K562 (cell line): ENCODE data around the gene FGGY. TPM values are rescaled to one million over a fixed set of nuclear protein-coding genes. Genes with fewer than 3 reads are reported as not detected.
A peak's percentile ranks its signal among the peaks of the same experiment; 100 is the strongest.

Experiments used
- ASH1L ChIP-seq: fragments of 450-650 bp; IDR thresholded peaks from 2 replicates; pipeline ENCODE4 v1.6.1; 2018; ENCODE audit warnings: borderline replicate concordance, mild to moderate bottlenecking, low read depth; ENCODE audit not compliant: partially characterized antibody
- C11orf30 ChIP-seq: fragments of 450-650 bp; IDR thresholded peaks from 2 replicates; pipeline ENCODE4 v1.6.1; 2016; ENCODE audit warnings: low read depth, mild to moderate bottlenecking
- ESRRB ChIP-seq: fragments of 250-450 bp; sonication (Bioruptor Pico); IDR thresholded peaks from 2 replicates; pipeline ENCODE4 v1.5.0; 2020; ENCODE audit warnings: mild to moderate bottlenecking, moderate library complexity, borderline replicate concordance
- FUS ChIP-seq: fragments of 200-400 bp; formaldehyde crosslinking; optimal IDR thresholded peaks from 2 replicates; pipeline ENCODE3; 2017; ENCODE audit warnings: low read depth, low read length
- GTF2E2 ChIP-seq: fragments of 200-800 bp; sonication (Bioruptor generic); IDR thresholded peaks from 2 replicates; pipeline ENCODE4 v1.6.1; 2016; ENCODE audit warnings: missing genetic modification characterization, missing compliant biosample characterization
- MAFF ChIP-seq: IDR thresholded peaks from 2 replicates; pipeline ENCODE4 v1.6.1; 2012; ENCODE audit warnings: low read length, improper control_type of control experiment
- MAFK ChIP-seq: IDR thresholded peaks from 2 replicates; pipeline ENCODE4 v1.6.1; 2011; ENCODE audit warnings: low read length, improper control_type of control experiment
- MEIS2 ChIP-seq: fragments of 450-650 bp; IDR thresholded peaks from 2 replicates; pipeline ENCODE4 v1.6.1; 2014; ENCODE audit warnings: mild to moderate bottlenecking; ENCODE audit not compliant: partially characterized antibody
- PPARD ChIP-seq: fragments of 250-450 bp; sonication (Bioruptor Pico); IDR thresholded peaks from 2 replicates; pipeline ENCODE4 v1.8.0; 2022; ENCODE audit warnings: inconsistent platforms, mild to moderate bottlenecking, moderate library complexity
- RBBP5 ChIP-seq: fragments of 200-600 bp; sonication (generic); IDR thresholded peaks from 2 replicates; pipeline ENCODE4 v1.6.1; 2012; ENCODE audit warnings: borderline replicate concordance, mild to moderate bottlenecking, low read length, control low read depth, inconsistent platforms; ENCODE audit not compliant: insufficient read depth, poor library complexity, severe bottlenecking
- RNF219 ChIP-seq: fragments of 250-450 bp; sonication (Bioruptor Pico); IDR thresholded peaks from 2 replicates; pipeline ENCODE4 v1.5.0; 2022; ENCODE audit warnings: mild to moderate bottlenecking
- SIX5 ChIP-seq, 2 experiments: IDR thresholded peaks; 2 replicates each; pipeline ENCODE4 v1.6.1; 2011; ENCODE audit warnings: low read length in 2 of 2, borderline replicate concordance in 1 of 2, low read depth in 1 of 2, mild to moderate bottlenecking in 1 of 2, moderate library complexity in 1 of 2; ENCODE audit not compliant: insufficient read depth in 1 of 2
- TAF7 ChIP-seq: fragments of 450-650 bp; IDR thresholded peaks from 2 replicates; pipeline ENCODE4 v1.6.1; 2016; ENCODE audit warnings: missing genetic modification characterization, missing compliant biosample characterization
- TEAD1 ChIP-seq, 2 experiments: fragments of 450-650 bp in 1 of 2; sonication (generic) in 1 of 2; formaldehyde crosslinking; IDR thresholded peaks; 2 replicates each; pipeline versions ENCODE4 v1.4.0 to v1.8.0; 2020 to 2022; ENCODE audit warnings: mild to moderate bottlenecking in 2 of 2, missing genetic modification reagents in 1 of 2
- VEZF1 ChIP-seq: fragments of 200-800 bp; sonication (Bioruptor generic); IDR thresholded peaks from 2 replicates; pipeline ENCODE4 v1.6.1; 2017; ENCODE audit warnings: missing genetic modification characterization, missing compliant biosample characterization
- ZBTB11 ChIP-seq, 3 experiments: fragments of 200-800 bp in 1 of 3; fragments of 250-450 bp in 1 of 3; fragments of 450-650 bp in 1 of 3; sonication (Bioruptor Pico) in 1 of 3; sonication (Bioruptor generic) in 1 of 3; formaldehyde crosslinking in 1 of 3; IDR thresholded peaks; 2 replicates each; pipeline versions ENCODE4 v1.6.1 to v1.8.0; 2016 to 2022; ENCODE audit warnings: mild to moderate bottlenecking in 2 of 3, missing genetic modification characterization in 2 of 3, missing compliant biosample characterization in 1 of 3, moderate library complexity in 1 of 3
- ZNF121 ChIP-seq: sonication (generic); formaldehyde crosslinking; conservative IDR thresholded peaks from 2 replicates; pipeline ENCODE4 v1.8.0; 2022; ENCODE audit warnings: missing genetic modification reagents
- ZNF778 ChIP-seq: fragments of 450-650 bp; formaldehyde crosslinking; IDR thresholded peaks from 2 replicates; pipeline ENCODE4 v1.4.0; 2020; ENCODE audit warnings: mild to moderate bottlenecking, moderate library complexity
- polyA plus RNA-seq, 8 experiments: library from polyadenylated mRNA; depleted of rRNA in 4 of 8; stranded (reverse) in 5 of 8; unstranded in 3 of 8; fragments of >200 nt; fragmentation: Nextera tagmentation in 2 of 8; fragmentation: Illumina TruSeq in 1 of 8; extraction: Ambion mirVana in 2 of 8; extraction: Trizol in 1 of 8; gene quantifications; 2 replicates each; pipeline versions ENCODE4 v1.2.1 to v1.2.3, GENCODE V29; 2011 to 2014; ENCODE audit warnings: inconsistent platforms in 1 of 8, missing spikeins in 1 of 8
- total RNA-seq, 7 experiments: library from RNA; depleted of rRNA in 6 of 7; stranded (reverse); fragments of >200 nt in 6 of 7; fragmentation: Illumina TruSeq in 2 of 7; extraction: Trizol in 2 of 7; gene quantifications; 2 replicates each; pipeline versions ENCODE4 v1.2.1 to v1.2.3, GENCODE V29; 2011 to 2021; ENCODE audit warnings: low replicate concordance in 1 of 7
- TF ChIP-seq, protein P1 (sequence below): sonication (generic); formaldehyde crosslinking; IDR thresholded peaks from 2 replicates; pipeline ENCODE4 v1.9.0; 2022; ENCODE audit warnings: mild to moderate bottlenecking, missing genetic modification reagents
- TF ChIP-seq, protein P2 (sequence below): fragments of 250-450 bp; sonication (Bioruptor Pico); IDR thresholded peaks from 2 replicates; pipeline ENCODE4 v1.9.0; 2021; ENCODE audit warnings: mild to moderate bottlenecking

The FGGY gene
- total and polyA plus RNA-seq, 9 of the 15 experiments (the other 6 are each of a cell fraction or from before 2014, with no cell fraction given): 9.7 to 19.2 (median 12.6) TPM

DNA sequence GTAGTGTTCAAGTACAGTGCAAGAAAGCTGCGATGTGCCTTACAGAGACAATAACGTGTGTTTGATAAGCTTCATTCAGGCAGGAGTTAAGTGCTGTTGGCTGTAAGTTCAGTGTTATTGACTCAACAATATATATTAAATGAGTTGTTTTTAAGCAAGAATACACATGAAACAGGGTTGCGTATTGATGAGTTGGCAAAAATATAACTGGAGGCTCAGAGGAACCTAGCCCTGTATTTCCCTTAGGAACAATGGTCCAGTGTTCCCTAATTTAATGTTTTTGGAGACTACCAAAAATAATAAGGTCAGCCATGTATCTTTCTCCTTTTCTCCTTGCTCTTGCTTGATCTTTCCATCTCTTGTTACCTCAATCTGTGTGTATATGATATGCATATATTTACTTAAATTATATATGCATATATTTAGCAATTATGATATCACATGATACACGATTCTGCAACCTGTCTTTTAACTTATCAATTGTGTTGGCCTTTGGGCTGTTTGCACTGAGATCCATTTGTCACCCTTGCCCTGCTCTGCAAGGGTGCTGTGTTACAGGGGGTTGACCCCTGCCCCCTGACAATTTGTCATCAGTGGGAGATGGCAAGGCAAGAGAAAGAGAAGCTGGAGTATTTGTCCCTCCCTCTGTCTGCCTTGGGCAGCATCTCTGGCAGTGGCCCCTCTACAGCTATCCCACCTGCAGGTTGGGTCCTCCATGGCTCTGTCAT is 109.7 kb downstream of the FGGY start (continued):
- TF ChIP-seq ZBTB11 (CRISPR knock-in tag; IDR thresholded peaks at IDR 0.05) (no peak), ESRRB (CRISPR knock-in tag) (no peak), SIX5 (IDR thresholded peaks at IDR 0.05; ENCODE audit: borderline replicate concordance in 1 of 2, insufficient read depth in 1 of 2, low read depth in 1 of 2, low read length in 2 of 2) (no peak), PPARD (CRISPR knock-in tag) (no peak), ZNF121 (CRISPR knock-in tag) (no peak), TAF7 (tag) (no peak), RBBP5 (no peak), ZNF778 (CRISPR knock-in tag) (no peak), C11orf30 (peak; percentile 72; the same call in 1 of the 2 replicates), GTF2E2 (tag) (no peak), VEZF1 (CRISPR knock-in tag) (no peak), MAFF (peak; percentile 75), FUS (no peak), TEAD1 (CRISPR knock-in tag; IDR thresholded peaks at IDR 0.05) (no peak), MEIS2 (no peak), RNF219 (CRISPR knock-in tag) (no peak), ASH1L (no peak), MAFK (peak; percentile 78)
- TF ChIP-seq, protein P1, sequence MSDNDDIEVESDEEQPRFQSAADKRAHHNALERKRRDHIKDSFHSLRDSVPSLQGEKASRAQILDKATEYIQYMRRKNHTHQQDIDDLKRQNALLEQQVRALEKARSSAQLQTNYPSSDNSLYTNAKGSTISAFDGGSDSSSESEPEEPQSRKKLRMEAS (CRISPR knock-in tag): no peak
- TF ChIP-seq, protein P2, sequence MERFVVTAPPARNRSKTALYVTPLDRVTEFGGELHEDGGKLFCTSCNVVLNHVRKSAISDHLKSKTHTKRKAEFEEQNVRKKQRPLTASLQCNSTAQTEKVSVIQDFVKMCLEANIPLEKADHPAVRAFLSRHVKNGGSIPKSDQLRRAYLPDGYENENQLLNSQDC (CRISPR knock-in tag): no peak
